GM12878 (cell line): ENCODE measurements around the gene CTNNA2. TPM values are rescaled to one million over a fixed set of nuclear protein-coding genes. Genes with fewer than 3 reads are reported as not detected.

Experiments used
- ATAC-seq: fragments of 200-7000 bp; cut with Tn5 transposase; 3 replicates; pipeline ENCODE4 v1.9.1; 2020; ENCODE audit warnings: mild to moderate bottlenecking, moderate library complexity
- BruUV-seq: library from RNA; stranded (reverse); fragments of 400-500 nt; replicated peaks from 2 replicates; lab custom pipeline; 2021; lab: Mats Ljungman, UMichigan
- CTCF ChIA-PET: fragments of 300-600 bp; sonication (Branson Sonifier 250); formaldehyde crosslinking; extraction: SDS; loops from one replicate; lab custom pipeline; 2021; ENCODE audit warnings: inconsistent platforms; lab: Yijun Ruan, JAX
- POLR2A ChIA-PET: fragments of 350-600 bp; formaldehyde crosslinking; extraction: SDS; loops from one replicate; lab custom pipeline; 2021; ENCODE audit warnings: inconsistent platforms; lab: Charles Lee
- RAD21 ChIA-PET: fragments of 300-600 bp; sonication (Branson Sonifier 250); formaldehyde crosslinking; loops from one replicate; lab custom pipeline; 2023; ENCODE audit warnings: antibody characterized with exemption; ENCODE audit not compliant: unreplicated experiment; lab: Charles Lee
- SMC1A ChIA-PET: fragments of 300-600 bp; sonication (Branson Sonifier 250); formaldehyde crosslinking; loops from one replicate; lab custom pipeline; 2023; ENCODE audit not compliant: unreplicated experiment, uncharacterized antibody; lab: Charles Lee
- DNase-seq: peaks from one replicate; pipeline ENCODE4 v3.0.0-alpha.2; 2011; ENCODE audit warnings: low read depth, low spot score
- FAIRE-seq: peaks from 3 replicates; lab custom pipeline; 2011; peaks lifted over from hg19 to GRCh38; lab: Jason Lieb, UNC
- H2AFZ ChIP-seq: 2 replicates; pipeline ENCODE4 v1.6.0; 2011; ENCODE audit warnings: low read depth, low read length, control low read depth; ENCODE audit not compliant: control insufficient read depth
- H3K27ac ChIP-seq: 2 replicates; pipeline ENCODE4 v1.5.1; 2011; ENCODE audit warnings: control low read depth; ENCODE audit not compliant: control insufficient read depth, insufficient read depth
- H3K27me3 ChIP-seq, 2 experiments: replicated peaks in 1 of 2; 2 replicates each; pipeline versions ENCODE4 v1.6.0 to v1.6.1; 2011; ENCODE audit warnings: low read length in 1 of 2; ENCODE audit not compliant: control insufficient read depth in 2 of 2, insufficient read depth in 2 of 2
- H3K36me3 ChIP-seq, 2 experiments: 2 replicates each; pipeline ENCODE4 v1.5.1; 2011; ENCODE audit warnings: low read length in 1 of 2; ENCODE audit not compliant: control insufficient read depth in 2 of 2, insufficient read depth in 2 of 2
- H3K4me1 ChIP-seq: 2 replicates; pipeline ENCODE4 v1.6.1; 2011; ENCODE audit warnings: mild to moderate bottlenecking, low read length, moderate library complexity, mixed read lengths; ENCODE audit not compliant: control insufficient read depth, insufficient read depth
- H3K4me2 ChIP-seq: 2 replicates; pipeline ENCODE4 v1.6.0; 2011; ENCODE audit warnings: control low read depth; ENCODE audit not compliant: control insufficient read depth, insufficient read depth
- H3K4me3 ChIP-seq: fragments of 200-600 bp; sonication (generic); 2 replicates; pipeline ENCODE4 v1.5.1; 2016
- H3K79me2 ChIP-seq: 2 replicates; pipeline ENCODE4 v1.6.0; 2011; ENCODE audit warnings: low read length; ENCODE audit not compliant: control insufficient read depth, insufficient read depth
- H3K9ac ChIP-seq: 2 replicates; pipeline ENCODE4 v1.8.0; 2011; ENCODE audit warnings: low read length, control low read depth, mixed read lengths; ENCODE audit not compliant: control insufficient read depth, insufficient read depth
- H3K9me3 ChIP-seq: replicated peaks from 3 replicates; pipeline ENCODE4 v1.5.1; 2011; ENCODE audit warnings: mild to moderate bottlenecking, low read length; ENCODE audit not compliant: control insufficient read depth, insufficient read depth
- H4K20me1 ChIP-seq: 2 replicates; pipeline ENCODE4 v1.6.0; 2011; ENCODE audit not compliant: control insufficient read depth, insufficient read depth
- CREB1 ChIP-seq: IDR thresholded peaks from 2 replicates; pipeline ENCODE4 v1.6.1; 2012; ENCODE audit warnings: low read depth, mild to moderate bottlenecking, inconsistent platforms
- EED ChIP-seq: sonication (generic); IDR thresholded peaks from 2 replicates; pipeline ENCODE4 v1.6.1; 2016; ENCODE audit warnings: antibody characterized with exemption, low read depth
- FOS ChIP-seq: IDR thresholded peaks from 3 replicates; pipeline ENCODE4 v1.6.1; 2011; ENCODE audit warnings: borderline replicate concordance; ENCODE audit not compliant: insufficient read length; ENCODE audit errors: extremely low read depth
- MEF2B ChIP-seq: fragments of 450-650 bp; IDR thresholded peaks from 2 replicates; pipeline ENCODE4 v1.6.1; 2018; ENCODE audit warnings: mild to moderate bottlenecking, moderate library complexity; ENCODE audit not compliant: partially characterized antibody, poor library complexity, severe bottlenecking
- MLLT1 ChIP-seq: fragments of 450-650 bp; IDR thresholded peaks from 2 replicates; pipeline ENCODE4 v1.6.1; 2016; ENCODE audit warnings: mild to moderate bottlenecking
- MTA3 ChIP-seq: IDR thresholded peaks from 2 replicates; pipeline ENCODE4 v1.6.1; 2012; ENCODE audit warnings: low read length, inconsistent platforms, borderline replicate concordance
- NFIC ChIP-seq: IDR thresholded peaks from 2 replicates; pipeline ENCODE4 v1.6.1; 2012; ENCODE audit warnings: low read depth, mild to moderate bottlenecking, inconsistent platforms, low read length, moderate library complexity
- NFXL1 ChIP-seq: fragments of 450-650 bp; IDR thresholded peaks from 2 replicates; pipeline ENCODE4 v1.6.1; 2017; ENCODE audit warnings: antibody characterized with exemption, mild to moderate bottlenecking, borderline replicate concordance
- NFYB ChIP-seq: IDR thresholded peaks from 2 replicates; pipeline ENCODE4 v1.6.1; 2011; ENCODE audit warnings: low read depth, mild to moderate bottlenecking, low read length, improper control_type of control experiment, moderate library complexity; ENCODE audit not compliant: insufficient read depth
- RAD21 ChIP-seq: IDR thresholded peaks from 2 replicates; pipeline ENCODE4 v1.6.1; 2011; ENCODE audit warnings: mild to moderate bottlenecking, low read depth, low read length, moderate library complexity; ENCODE audit not compliant: insufficient read depth
- RFX5 ChIP-seq: IDR thresholded peaks from 2 replicates; pipeline ENCODE4 v1.6.1; 2011; ENCODE audit warnings: low read depth, low read length, improper control_type of control experiment
- SIN3A ChIP-seq: IDR thresholded peaks from 2 replicates; pipeline ENCODE4 v1.6.1; 2012; ENCODE audit warnings: low read depth, low read length, improper control_type of control experiment
- SIX5 ChIP-seq: IDR thresholded peaks from 2 replicates; pipeline ENCODE4 v1.6.1; 2011; ENCODE audit warnings: mild to moderate bottlenecking, low read depth, low read length, moderate library complexity; ENCODE audit not compliant: severe bottlenecking
- SMAD1 ChIP-seq: fragments of 450-650 bp; IDR thresholded peaks from 2 replicates; pipeline ENCODE4 v1.6.1; 2018; ENCODE audit warnings: mild to moderate bottlenecking, low read depth; ENCODE audit not compliant: partially characterized antibody
- SP1 ChIP-seq: IDR thresholded peaks from one replicate; pipeline ENCODE4 v1.6.1; 2011; ENCODE audit warnings: low read depth, low read length
- ZNF384 ChIP-seq: IDR thresholded peaks from 2 replicates; pipeline ENCODE4 v1.6.1; 2012; ENCODE audit warnings: low read depth, mild to moderate bottlenecking, low read length, improper control_type of control experiment, borderline replicate concordance
- WGBS: methylation state at CpG from one replicate; pipeline ENCODE4 v1.1.6; 2016; ENCODE audit warnings: low lambda C conversion rate; ENCODE audit not compliant: insufficient replicate concordance, insufficient coverage; ENCODE audit errors: missing lambda C conversion rate; 5-methylcytosine and 5-hydroxymethylcytosine counted together
- in situ Hi-C: fragments of 300-500 bp; cut with MboI; formaldehyde crosslinking; loops from 9 replicates; pipeline ENCODE4 v1.14.3; 2018; ENCODE audit warnings: mixed read lengths
- intact Hi-C: fragments of 100-400 bp; cut with micrococcal nuclease; formaldehyde crosslinking; loops from one replicate; pipeline ENCODE4 v1.14.2; 2022; ENCODE audit not compliant: unreplicated experiment
- polyA plus RNA-seq, 11 experiments: library from polyadenylated mRNA; depleted of rRNA in 4 of 11; unstranded in 6 of 11; stranded (reverse) in 5 of 11; fragments of >200 nt; fragmentation: Nextera tagmentation in 4 of 11; fragmentation: Illumina TruSeq in 1 of 11; extraction: Ambion mirVana in 4 of 11; extraction: Trizol in 1 of 11; gene quantifications; 1 replicate in 1 of 11; 2 replicates in 10 of 11; pipeline versions ENCODE4 v1.2.1 to v1.2.3, GENCODE V29; 2011 to 2016; ENCODE audit warnings: inconsistent platforms in 2 of 11, missing spikeins in 2 of 11, low read depth in 1 of 11
- total RNA-seq, 4 experiments: library from RNA; depleted of rRNA in 3 of 4; stranded (reverse); fragments of >200 nt in 3 of 4; fragmentation: Illumina TruSeq in 1 of 4; extraction: Trizol in 1 of 4; gene quantifications; 2 replicates each; pipeline versions ENCODE4 v1.2.1 to v1.2.3, GENCODE V29; 2013 to 2021
- TF ChIP-seq, protein P1 (sequence below): fragments of 450-650 bp; IDR thresholded peaks from 2 replicates; pipeline ENCODE4 v1.6.1; 2017; ENCODE audit warnings: antibody characterized with exemption, mild to moderate bottlenecking, moderate library complexity
- TF ChIP-seq, protein P2 (sequence below): fragments of 150-350 bp; IDR thresholded peaks from 2 replicates; pipeline ENCODE4 v1.6.1; 2016; ENCODE audit warnings: low read depth, low read length

Gene CTNNA2
- total and polyA plus RNA-seq, 10 of the 15 experiments (the other 5 are each of a cell fraction or from before 2014, with no cell fraction given) = 2.4 to 36.2 (median 6.6) TPM

GRCh38 chr2:80185091-80185490, 672.2 kb downstream of the CTNNA2 start (continued):
- no peak for TF ChIP-seq SP1
- TF ChIP-seq EED = no peak
- no peak for TF ChIP-seq MTA3
- no peak for TF ChIP-seq RAD21
- no peak for TF ChIP-seq MLLT1
- TF ChIP-seq NFIC = no peak
- TF ChIP-seq RFX5 = no peak
- TF ChIP-seq, protein P1, sequence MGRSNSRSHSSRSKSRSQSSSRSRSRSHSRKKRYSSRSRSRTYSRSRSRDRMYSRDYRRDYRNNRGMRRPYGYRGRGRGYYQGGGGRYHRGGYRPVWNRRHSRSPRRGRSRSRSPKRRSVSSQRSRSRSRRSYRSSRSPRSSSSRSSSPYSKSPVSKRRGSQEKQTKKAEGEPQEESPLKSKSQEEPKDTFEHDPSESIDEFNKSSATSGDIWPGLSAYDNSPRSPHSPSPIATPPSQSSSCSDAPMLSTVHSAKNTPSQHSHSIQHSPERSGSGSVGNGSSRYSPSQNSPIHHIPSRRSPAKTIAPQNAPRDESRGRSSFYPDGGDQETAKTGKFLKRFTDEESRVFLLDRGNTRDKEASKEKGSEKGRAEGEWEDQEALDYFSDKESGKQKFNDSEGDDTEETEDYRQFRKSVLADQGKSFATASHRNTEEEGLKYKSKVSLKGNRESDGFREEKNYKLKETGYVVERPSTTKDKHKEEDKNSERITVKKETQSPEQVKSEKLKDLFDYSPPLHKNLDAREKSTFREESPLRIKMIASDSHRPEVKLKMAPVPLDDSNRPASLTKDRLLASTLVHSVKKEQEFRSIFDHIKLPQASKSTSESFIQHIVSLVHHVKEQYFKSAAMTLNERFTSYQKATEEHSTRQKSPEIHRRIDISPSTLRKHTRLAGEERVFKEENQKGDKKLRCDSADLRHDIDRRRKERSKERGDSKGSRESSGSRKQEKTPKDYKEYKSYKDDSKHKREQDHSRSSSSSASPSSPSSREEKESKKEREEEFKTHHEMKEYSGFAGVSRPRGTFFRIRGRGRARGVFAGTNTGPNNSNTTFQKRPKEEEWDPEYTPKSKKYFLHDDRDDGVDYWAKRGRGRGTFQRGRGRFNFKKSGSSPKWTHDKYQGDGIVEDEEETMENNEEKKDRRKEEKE = no peak
- no peak for TF ChIP-seq CREB1

DNA sequence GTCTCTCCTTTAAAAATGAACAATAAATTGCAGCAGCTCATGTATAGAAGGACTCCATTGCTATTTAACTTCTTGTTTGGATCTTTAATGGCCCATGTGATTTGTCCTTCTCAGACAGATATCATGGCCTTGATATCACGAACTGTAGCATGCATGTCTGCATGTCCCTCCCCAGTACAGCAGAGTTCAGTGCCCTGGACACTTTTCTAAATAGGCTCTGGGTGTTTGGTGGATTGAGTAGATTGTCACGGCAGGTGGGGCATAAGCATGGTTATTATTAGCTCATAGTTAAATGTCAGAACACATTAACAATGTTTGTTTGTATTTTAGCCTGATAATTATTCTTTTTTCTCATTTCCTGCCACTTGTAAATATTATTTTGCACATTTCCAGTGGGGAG, 673.4 kb downstream of the CTNNA2 start:
- no peak overlapping the region for H3K4me3 ChIP-seq
- H3K27ac ChIP-seq = no peak overlapping the region
- WGBS = 0% methylated on average over 2 of the region's 2 CpGs
- H4K20me1 ChIP-seq = no peaks in the 10 kb centered on the region
- H3K36me3 ChIP-seq = no peaks in the 10 kb centered on the region
- H3K27me3 ChIP-seq = no peaks in the 10 kb centered on the region
- in situ Hi-C loops (no loop called here), intact Hi-C loops (no loop called here)
- no TSS peak for BruUV-seq
- DNase-seq (no peak), ATAC-seq (no peak), FAIRE-seq (no peak)
- ChIA-PET POLR2A (no interaction called here), CTCF (no interaction called here), SMC1A (no interaction called here), RAD21 (no interaction called here)
- H3K4me2 ChIP-seq = no peak overlapping the region
- no peaks in the 10 kb centered on the region for H3K9me3 ChIP-seq
- H3K9ac ChIP-seq = no peak overlapping the region
- H3K79me2 ChIP-seq = no peaks in the 10 kb centered on the region
- H3K4me1 ChIP-seq = no peaks in the 10 kb centered on the region
- no peak overlapping the region for H2AFZ ChIP-seq
- TF ChIP-seq NFYB (no peak), SIX5 (no peak), NFXL1 (no peak), SIN3A (no peak), SMAD1 (no peak), ZNF384 (no peak), MEF2B (no peak), FOS (no peak)
- TF ChIP-seq, protein P2, sequence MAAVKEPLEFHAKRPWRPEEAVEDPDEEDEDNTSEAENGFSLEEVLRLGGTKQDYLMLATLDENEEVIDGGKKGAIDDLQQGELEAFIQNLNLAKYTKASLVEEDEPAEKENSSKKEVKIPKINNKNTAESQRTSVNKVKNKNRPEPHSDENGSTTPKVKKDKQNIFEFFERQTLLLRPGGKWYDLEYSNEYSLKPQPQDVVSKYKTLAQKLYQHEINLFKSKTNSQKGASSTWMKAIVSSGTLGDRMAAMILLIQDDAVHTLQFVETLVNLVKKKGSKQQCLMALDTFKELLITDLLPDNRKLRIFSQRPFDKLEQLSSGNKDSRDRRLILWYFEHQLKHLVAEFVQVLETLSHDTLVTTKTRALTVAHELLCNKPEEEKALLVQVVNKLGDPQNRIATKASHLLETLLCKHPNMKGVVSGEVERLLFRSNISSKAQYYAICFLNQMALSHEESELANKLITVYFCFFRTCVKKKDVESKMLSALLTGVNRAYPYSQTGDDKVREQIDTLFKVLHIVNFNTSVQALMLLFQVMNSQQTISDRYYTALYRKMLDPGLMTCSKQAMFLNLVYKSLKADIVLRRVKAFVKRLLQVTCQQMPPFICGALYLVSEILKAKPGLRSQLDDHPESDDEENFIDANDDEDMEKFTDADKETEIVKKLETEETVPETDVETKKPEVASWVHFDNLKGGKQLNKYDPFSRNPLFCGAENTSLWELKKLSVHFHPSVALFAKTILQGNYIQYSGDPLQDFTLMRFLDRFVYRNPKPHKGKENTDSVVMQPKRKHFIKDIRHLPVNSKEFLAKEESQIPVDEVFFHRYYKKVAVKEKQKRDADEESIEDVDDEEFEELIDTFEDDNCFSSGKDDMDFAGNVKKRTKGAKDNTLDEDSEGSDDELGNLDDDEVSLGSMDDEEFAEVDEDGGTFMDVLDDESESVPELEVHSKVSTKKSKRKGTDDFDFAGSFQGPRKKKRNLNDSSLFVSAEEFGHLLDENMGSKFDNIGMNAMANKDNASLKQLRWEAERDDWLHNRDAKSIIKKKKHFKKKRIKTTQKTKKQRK = no peak
